HepG2 (cell line): Measurements from ENCODE around the gene GLB1L3. TPM values are rescaled to one million over a fixed set of nuclear protein-coding genes. Genes with fewer than 3 reads are reported as not detected.

Experiments
- ATAC-seq: fragments of 200-7000 bp; cut with Tn5 transposase; 3 replicates; pipeline ENCODE4 v1.9.1; 2020; ENCODE audit warnings: mild to moderate bottlenecking, moderate library complexity
- BruUV-seq: library from RNA; stranded (reverse); fragments of 400-500 nt; replicated peaks from 2 replicates; lab custom pipeline; 2021; lab: Mats Ljungman, UMichigan
- CTCF ChIA-PET: fragments of 300-600 bp; formaldehyde crosslinking; extraction: SDS; loops from one replicate; lab custom pipeline; 2021; ENCODE audit warnings: low total read pairs, inconsistent platforms, low intra/inter-chr PET ratio; lab: Yijun Ruan, JAX
- POLR2A ChIA-PET: fragments of 350-600 bp; sonication (Branson Sonifier 250); formaldehyde crosslinking; loops from one replicate; lab custom pipeline; 2020; ENCODE audit warnings: antibody characterized with exemption, inconsistent platforms; lab: Yijun Ruan, JAX
- DNase-seq: peaks from one replicate; pipeline ENCODE4 v3.0.0-alpha.2; 2015; ENCODE audit warnings: low spot score
- FAIRE-seq: peaks from 3 replicates; lab custom pipeline; 2011; peaks lifted over from hg19 to GRCh38; lab: Jason Lieb, UNC
- H2AFZ ChIP-seq: one replicate; pipeline ENCODE4 v1.6.1; 2011; ENCODE audit warnings: low read length, inconsistent platforms
- H3K27ac ChIP-seq: fragments of 300-600 bp; 3 replicates; pipeline ENCODE4 v1.8.0; 2011; ENCODE audit warnings: mixed run types, mild to moderate bottlenecking, mixed read lengths, low read length, inconsistent platforms; ENCODE audit not compliant: insufficient read depth; ENCODE audit errors: extremely low read length
- H3K27me3 ChIP-seq, 2 experiments: fragments of 200-600 bp in 1 of 2; 2 replicates in 1 of 2; 3 replicates in 1 of 2; pipeline versions ENCODE4 v1.6.0 to v1.8.0; 2011; ENCODE audit warnings: low read length in 2 of 2, mild to moderate bottlenecking in 2 of 2, moderate library complexity in 2 of 2, inconsistent platforms in 1 of 2; ENCODE audit not compliant: insufficient read depth in 2 of 2, control insufficient read depth in 1 of 2
- H3K36me3 ChIP-seq, 2 experiments: fragments of 200-600 bp in 1 of 2; replicated peaks in 1 of 2; 2 replicates in 1 of 2; 3 replicates in 1 of 2; pipeline versions ENCODE4 v1.5.1 to v1.8.0; 2011; ENCODE audit warnings: low read length in 2 of 2, inconsistent platforms in 1 of 2; ENCODE audit not compliant: insufficient read depth in 2 of 2, control insufficient read depth in 1 of 2
- H3K4me1 ChIP-seq: 2 replicates; pipeline ENCODE4 v1.5.1; 2012; ENCODE audit warnings: low read length, inconsistent platforms; ENCODE audit not compliant: insufficient read depth
- H3K4me2 ChIP-seq: 2 replicates; pipeline ENCODE4 v1.6.0; 2011; ENCODE audit warnings: low read depth, low read length, inconsistent platforms
- H3K4me3 ChIP-seq, 3 experiments: fragments of 200-600 bp in 1 of 3; sonication (generic), shearing (Covaris generic) in 1 of 3; replicated peaks in 1 of 3; 2 replicates each; pipeline ENCODE4 v1.5.1; 2011 to 2016; ENCODE audit warnings: low read length in 3 of 3, inconsistent platforms in 2 of 3, low read depth in 2 of 3, mild to moderate bottlenecking in 2 of 3, control low read depth in 1 of 3, mixed read lengths in 1 of 3; ENCODE audit not compliant: insufficient read depth in 1 of 3
- H3K79me2 ChIP-seq: one replicate; pipeline ENCODE4 v1.6.1; 2011; ENCODE audit warnings: low read length, inconsistent platforms; ENCODE audit not compliant: insufficient read depth
- H3K9ac ChIP-seq: 2 replicates; pipeline ENCODE4 v1.6.0; 2011; ENCODE audit warnings: mild to moderate bottlenecking, low read depth, low read length, inconsistent platforms; ENCODE audit not compliant: insufficient read depth
- H3K9me3 ChIP-seq: 2 replicates; pipeline ENCODE4 v1.5.1; 2012; ENCODE audit warnings: mild to moderate bottlenecking, low read length
- H4K20me1 ChIP-seq: 2 replicates; pipeline ENCODE4 v1.6.0; 2011; ENCODE audit warnings: inconsistent platforms, mild to moderate bottlenecking, low read length, moderate library complexity; ENCODE audit not compliant: insufficient read depth
- CAMTA2 ChIP-seq: sonication (generic); formaldehyde crosslinking; IDR thresholded peaks from 2 replicates; pipeline ENCODE4 v1.4.0; 2020; ENCODE audit warnings: mild to moderate bottlenecking, missing genetic modification reagents, borderline replicate concordance
- CBX1 ChIP-seq: IDR thresholded peaks from one replicate; pipeline ENCODE4 v1.6.1; 2016; ENCODE audit warnings: antibody characterized with exemption, low read depth
- EZH2 ChIP-seq: conservative IDR thresholded peaks from 2 replicates; pipeline ENCODE4 v1.6.1; 2012; ENCODE audit warnings: mild to moderate bottlenecking, low read depth, low read length, moderate library complexity
- U2AF2 ChIP-seq: fragments of 200-400 bp; formaldehyde crosslinking; IDR thresholded peaks from 2 replicates; pipeline ENCODE4 v1.6.1; 2017; ENCODE audit warnings: low read depth, mild to moderate bottlenecking, low read length
- WGBS: methylation state at CpG from one replicate; pipeline ENCODE4 v1.1.6; 2017; ENCODE audit warnings: low lambda C conversion rate; 5-methylcytosine and 5-hydroxymethylcytosine counted together
- in situ Hi-C: cut with HindIII; loops from 2 replicates; pipeline ENCODE4 v1.10.0; 2017; ENCODE audit warnings: low pct_unique_long_range_greater_than_20kb; ENCODE audit not compliant: extremely low pct_ligation_motif_present
- intact Hi-C: fragments of 100-400 bp; cut with micrococcal nuclease; formaldehyde crosslinking; loops from one replicate; pipeline ENCODE4 v1.10.0; 2022; ENCODE audit not compliant: unreplicated experiment
- polyA plus RNA-seq, 8 experiments: library from polyadenylated mRNA; depleted of rRNA in 3 of 8; stranded (reverse) in 7 of 8; unstranded in 1 of 8; fragments of >200 nt; fragmentation: Illumina TruSeq in 4 of 8; extraction: Trizol in 4 of 8; gene quantifications; 2 replicates each; pipeline versions ENCODE4 v1.2.1 to v1.2.3, GENCODE V29; 2011 to 2016; ENCODE audit warnings: low read depth in 4 of 8, missing spikeins in 1 of 8, mixed read lengths in 1 of 8; ENCODE audit not compliant: insufficient read depth in 1 of 8
- total RNA-seq, 5 experiments: library from RNA; depleted of rRNA; stranded (reverse); fragments of >200 nt; fragmentation: Illumina TruSeq; extraction: Trizol; gene quantifications; 2 replicates each; pipeline ENCODE4 v1.2.3, GENCODE V29; 2016; ENCODE audit warnings: low read depth in 1 of 5
- TF ChIP-seq, protein P1 (sequence below): sonication (generic); formaldehyde crosslinking; IDR thresholded peaks from 2 replicates; pipeline ENCODE4 v1.4.0; 2020; ENCODE audit warnings: missing genetic modification reagents
- TF ChIP-seq, protein P2 (sequence below): sonication (generic); formaldehyde crosslinking; IDR thresholded peaks from 2 replicates; pipeline ENCODE4 v1.5.0; 2020; ENCODE audit warnings: mild to moderate bottlenecking, missing genetic modification reagents

Gene GLB1L3
- total and polyA plus RNA-seq, 2 of the 13 experiments (the other 11 are each of a cell fraction or from before 2014, with no cell fraction given): not detected

DNA sequence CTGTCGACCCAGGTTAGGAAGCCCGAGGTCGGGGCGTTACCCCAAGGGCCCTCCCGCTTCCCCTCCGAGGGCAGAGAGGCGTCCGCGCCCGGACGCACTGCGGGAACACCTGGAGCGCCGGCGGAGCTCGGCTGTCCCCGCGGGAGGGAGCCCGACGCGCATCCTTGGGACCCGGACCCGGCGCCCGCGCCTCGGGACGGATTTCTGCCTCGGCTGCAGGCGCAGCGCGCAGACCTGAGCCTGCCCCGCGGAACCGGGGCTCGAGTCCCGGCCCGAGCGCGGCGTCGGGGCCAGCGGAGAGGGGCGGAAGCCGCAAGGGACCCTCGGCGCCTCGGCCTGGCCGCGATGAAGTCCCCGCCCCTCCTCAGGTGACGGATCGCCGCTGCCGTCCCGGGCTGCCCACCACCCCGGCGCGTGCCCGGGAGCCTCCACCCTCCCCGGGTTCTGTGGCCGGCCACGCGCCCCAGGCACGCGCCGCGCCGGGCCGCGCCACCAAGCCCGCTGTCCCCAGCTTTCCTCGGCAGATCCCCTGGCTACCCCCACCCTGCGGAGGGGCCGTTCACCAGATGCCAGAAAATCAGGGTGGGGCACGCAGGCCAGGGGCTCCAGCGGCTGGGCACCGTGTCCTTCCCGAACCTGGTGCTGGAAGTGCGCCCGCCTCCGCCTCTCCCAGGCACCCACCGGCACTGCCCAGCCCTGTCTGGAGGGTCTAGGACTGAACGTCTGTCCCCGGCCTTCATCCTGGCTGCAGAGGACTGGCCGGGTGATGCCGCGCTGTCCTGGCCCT lies 410 bp downstream of the GLB1L3 start (continued):
- TF ChIP-seq, protein P1, sequence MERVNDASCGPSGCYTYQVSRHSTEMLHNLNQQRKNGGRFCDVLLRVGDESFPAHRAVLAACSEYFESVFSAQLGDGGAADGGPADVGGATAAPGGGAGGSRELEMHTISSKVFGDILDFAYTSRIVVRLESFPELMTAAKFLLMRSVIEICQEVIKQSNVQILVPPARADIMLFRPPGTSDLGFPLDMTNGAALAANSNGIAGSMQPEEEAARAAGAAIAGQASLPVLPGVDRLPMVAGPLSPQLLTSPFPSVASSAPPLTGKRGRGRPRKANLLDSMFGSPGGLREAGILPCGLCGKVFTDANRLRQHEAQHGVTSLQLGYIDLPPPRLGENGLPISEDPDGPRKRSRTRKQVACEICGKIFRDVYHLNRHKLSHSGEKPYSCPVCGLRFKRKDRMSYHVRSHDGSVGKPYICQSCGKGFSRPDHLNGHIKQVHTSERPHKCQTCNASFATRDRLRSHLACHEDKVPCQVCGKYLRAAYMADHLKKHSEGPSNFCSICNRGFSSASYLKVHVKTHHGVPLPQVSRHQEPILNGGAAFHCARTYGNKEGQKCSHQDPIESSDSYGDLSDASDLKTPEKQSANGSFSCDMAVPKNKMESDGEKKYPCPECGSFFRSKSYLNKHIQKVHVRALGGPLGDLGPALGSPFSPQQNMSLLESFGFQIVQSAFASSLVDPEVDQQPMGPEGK (CRISPR knock-in tag): no peak
- TF ChIP-seq CAMTA2 (CRISPR knock-in tag) (no peak), U2AF2 (no peak)
- TF ChIP-seq, protein P2, sequence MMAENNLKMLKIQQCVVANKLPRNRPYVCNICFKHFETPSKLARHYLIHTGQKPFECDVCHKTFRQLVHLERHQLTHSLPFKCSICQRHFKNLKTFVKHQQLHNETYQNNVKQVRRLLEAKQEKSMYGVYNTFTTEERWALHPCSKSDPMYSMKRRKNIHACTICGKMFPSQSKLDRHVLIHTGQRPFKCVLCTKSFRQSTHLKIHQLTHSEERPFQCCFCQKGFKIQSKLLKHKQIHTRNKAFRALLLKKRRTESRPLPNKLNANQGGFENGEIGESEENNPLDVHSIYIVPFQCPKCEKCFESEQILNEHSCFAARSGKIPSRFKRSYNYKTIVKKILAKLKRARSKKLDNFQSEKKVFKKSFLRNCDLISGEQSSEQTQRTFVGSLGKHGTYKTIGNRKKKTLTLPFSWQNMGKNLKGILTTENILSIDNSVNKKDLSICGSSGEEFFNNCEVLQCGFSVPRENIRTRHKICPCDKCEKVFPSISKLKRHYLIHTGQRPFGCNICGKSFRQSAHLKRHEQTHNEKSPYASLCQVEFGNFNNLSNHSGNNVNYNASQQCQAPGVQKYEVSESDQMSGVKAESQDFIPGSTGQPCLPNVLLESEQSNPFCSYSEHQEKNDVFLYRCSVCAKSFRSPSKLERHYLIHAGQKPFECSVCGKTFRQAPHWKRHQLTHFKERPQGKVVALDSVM (CRISPR knock-in tag): no peak

DNA sequence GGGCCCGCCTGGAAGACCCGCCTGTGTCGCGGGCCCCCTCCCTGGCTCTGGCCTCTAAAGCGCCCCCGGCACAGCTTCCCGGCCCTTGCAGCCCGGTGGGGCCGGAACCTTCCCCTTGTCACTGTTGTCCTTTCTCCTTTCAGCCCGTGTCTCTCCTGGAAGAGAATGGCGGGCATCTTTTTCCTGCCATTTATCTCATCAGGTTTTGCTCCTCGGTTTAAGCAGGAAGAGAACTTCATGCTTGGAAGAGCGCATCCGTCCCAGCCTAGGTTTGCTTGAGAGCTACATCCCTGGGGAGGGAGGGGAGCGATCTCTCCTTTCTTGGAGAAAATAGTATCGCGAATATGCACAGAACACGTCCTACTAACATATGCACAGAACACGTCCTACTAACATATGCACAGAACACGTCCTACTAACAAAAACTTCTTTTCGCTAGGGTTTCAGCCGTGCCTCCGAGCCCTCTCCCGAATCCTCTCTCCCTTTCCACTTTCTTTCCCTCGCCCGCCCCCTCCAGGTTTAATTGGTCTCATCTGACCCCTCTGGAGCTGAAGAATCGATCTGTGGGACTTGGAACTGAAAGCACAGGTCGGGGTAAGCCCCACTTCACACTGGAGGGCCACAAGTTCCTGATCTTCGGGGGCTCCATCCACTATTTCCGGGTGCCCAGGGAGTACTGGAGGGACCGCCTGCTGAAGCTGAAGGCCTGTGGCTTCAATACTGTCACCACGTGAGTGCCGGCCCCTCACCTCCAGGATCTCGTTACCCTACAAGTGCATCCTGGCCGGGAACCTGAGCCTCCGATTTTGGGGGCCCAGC lies 1.2 kb downstream of the GLB1L3 start:
- Histone ChIP-seq H3K9ac (no peak overlapping the region), H4K20me1 (no peaks in the 10 kb centered on the region), H3K9me3 (no peaks in the 10 kb centered on the region), H3K4me1 (peaks cover 9% of the 10 kb centered on the region), H3K36me3 (no peaks in the 10 kb centered on the region), H3K79me2 (no peaks in the 10 kb centered on the region), H3K27ac (no peak overlapping the region), H3K4me2 (no peak overlapping the region), H2AFZ (no peak overlapping the region), H3K4me3 (no peak overlapping the region), H3K27me3 (peaks cover 6 to 69% of the 10 kb centered on the region in 2 experiments)
- CTCF ChIA-PET: no interaction called here
- in situ Hi-C loops (no loop called here), intact Hi-C loops (no loop called here)
- ATAC-seq (no peak), DNase-seq (no peak), FAIRE-seq (no peak)
- POLR2A ChIA-PET: no interaction called here
- no TSS peak for BruUV-seq
- TF ChIP-seq EZH2 (peak; percentile 66; the same call in 1 of the 2 replicates), CBX1 (no peak)
- WGBS: 34% methylated on average over 34 of the region's 36 CpGs
